SW480 (cell line): ENCODE results near the gene CDK14.

Experiments
- DNase-seq: peaks from one replicate; pipeline ENCODE4 v3.0.0-alpha.2; 2016; ENCODE audit warnings: low spot score

Gene CDK14

GRCh38 chr7:90844421-90844820 lies 248.3 kb downstream of the CDK14 start:
- DNase-seq: no peak

DNA sequence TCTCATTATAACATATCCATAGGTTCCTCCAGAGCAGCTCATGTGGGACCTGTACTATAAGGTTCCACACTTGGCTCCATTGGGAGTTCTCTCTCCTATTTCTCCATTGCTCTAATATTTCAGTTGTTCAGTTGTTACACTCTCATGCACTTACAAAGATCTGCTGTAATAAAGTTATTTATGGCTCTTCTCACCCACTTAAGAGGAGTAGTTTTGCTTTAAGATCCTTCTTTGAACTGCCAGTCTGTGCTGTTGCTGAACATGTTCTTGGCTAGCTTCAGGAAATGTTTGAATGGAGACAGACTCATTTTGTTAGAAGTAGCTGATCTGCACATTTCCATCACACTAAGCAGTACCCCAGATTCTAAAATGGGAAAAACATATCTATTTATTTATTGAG lies 250.1 kb downstream of the CDK14 start:
- no peak for DNase-seq

GRCh38 chr7:90850066-90850465 lies 253.9 kb downstream of the CDK14 start:
- no peak for DNase-seq

GRCh38 chr7:90850471-90850870 lies 254.3 kb downstream of the CDK14 start:
- DNase-seq: no peak

- no peak for DNase-seq
These were observed 257.1 kb downstream of the CDK14 start for GRCh38 chr7:90853205-90853604.

- DNase-seq: no peak
These were observed 260.4 kb downstream of the CDK14 start for GRCh38 chr7:90856351-90857070.

- no peak for DNase-seq
These were observed 261.5 kb downstream of the CDK14 start for GRCh38 chr7:90857603-90858002.

DNA sequence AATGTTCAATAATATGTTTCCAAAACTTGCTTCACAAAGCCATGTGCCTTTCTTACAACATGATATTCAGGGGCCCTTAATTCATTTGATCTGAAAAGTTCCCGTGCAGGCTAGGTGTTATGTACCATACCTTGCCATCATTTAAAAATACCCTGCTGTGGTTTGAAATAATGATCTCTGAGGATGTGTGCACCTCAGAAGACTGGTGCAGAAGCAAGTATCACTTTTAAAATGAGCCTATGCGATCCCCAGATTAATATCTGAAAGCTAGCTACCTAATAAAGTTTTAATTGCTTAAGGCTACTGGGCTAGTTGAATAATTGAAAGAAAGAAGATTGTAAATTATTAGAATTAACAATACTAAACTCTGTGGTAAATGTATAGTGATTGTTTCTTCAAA lies 262.4 kb downstream of the CDK14 start:
- DNase-seq: no peak

DNA sequence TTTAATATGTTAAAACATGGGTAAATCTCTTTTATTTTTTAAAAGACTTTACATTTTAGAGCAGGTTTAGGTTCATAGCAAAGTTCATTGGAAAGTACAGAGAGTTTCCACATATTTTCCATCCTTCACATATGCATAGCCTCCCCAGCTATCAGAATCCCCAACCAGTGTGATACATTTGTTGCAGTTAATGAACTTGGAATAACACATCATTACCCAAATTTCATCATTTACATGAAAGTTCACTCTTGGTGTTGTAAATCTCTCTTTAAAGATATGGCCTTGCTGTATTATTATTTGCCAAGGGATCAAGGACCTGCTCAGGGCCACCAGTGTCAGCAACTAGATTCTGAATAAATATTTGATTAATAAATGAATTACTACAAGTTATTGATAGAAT lies 263.4 kb downstream of the CDK14 start:
- no peak for DNase-seq

GRCh38 chr7:90864088-90864487 lies 268.0 kb downstream of the CDK14 start:
- DNase-seq: no peak

GRCh38 chr7:90869335-90869734 lies 273.2 kb downstream of the CDK14 start:
- DNase-seq: no peak

GRCh38 chr7:90876701-90877100 lies 280.6 kb downstream of the CDK14 start:
- DNase-seq: no peak

DNA sequence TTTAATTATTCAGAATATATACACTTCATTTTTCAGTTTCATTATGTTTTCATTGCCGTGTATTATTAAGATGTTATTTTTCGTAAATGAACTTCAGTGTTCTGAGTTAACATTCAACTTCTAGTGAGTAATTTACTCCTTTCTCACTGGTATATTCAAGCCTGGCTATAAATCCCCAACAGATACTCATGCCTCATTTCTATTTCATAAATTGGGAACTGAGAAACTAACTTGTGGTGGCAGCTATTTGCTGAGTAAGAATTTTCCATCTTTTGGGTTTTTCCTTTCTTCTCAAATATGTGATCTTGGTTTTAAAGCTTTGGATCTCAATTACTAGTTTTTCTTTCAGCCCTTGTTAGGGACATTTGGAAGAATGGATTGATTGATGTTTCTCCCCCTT lies 281.1 kb downstream of the CDK14 start:
- DNase-seq: no peak

DNA sequence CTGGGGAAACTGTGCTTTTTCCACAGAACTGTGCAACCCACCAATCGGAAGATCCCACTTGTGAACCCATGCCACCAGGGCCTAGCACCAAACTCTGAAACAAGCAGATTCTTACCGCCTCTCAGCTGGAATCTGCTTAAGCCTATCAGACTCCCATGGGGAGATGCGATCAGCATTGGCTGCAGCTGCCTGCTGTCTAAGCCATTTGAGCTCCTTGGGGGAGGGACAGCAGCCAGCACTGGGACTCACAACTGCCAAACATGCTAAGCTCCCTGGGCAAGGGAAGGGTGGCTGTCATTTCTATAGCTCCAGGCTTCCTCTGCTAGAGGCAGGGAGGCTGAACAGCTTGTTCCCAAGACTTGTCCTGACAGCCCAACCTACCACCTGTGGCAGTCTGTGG lies 283.8 kb downstream of the CDK14 start:
- no peak for DNase-seq

DNA sequence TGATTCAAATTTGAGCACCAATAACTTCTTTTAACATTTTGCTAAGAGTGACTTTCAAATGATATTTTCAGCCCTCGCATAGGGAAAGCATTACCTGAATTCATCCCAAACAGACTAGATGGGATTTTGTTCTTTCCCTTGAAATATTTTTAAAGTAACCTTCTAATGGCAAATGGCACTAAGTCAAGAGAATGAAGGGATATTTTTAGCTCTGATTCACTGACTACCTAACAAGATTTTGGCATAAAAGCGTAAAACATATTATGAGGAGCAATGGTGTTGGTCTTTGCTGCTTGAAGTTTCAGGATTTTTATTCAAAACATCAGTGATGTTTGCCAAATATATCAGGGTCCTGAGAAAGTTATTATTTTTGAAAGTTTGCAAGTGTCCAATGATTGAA lies 290.3 kb downstream of the CDK14 start:
- DNase-seq: no peak

DNA sequence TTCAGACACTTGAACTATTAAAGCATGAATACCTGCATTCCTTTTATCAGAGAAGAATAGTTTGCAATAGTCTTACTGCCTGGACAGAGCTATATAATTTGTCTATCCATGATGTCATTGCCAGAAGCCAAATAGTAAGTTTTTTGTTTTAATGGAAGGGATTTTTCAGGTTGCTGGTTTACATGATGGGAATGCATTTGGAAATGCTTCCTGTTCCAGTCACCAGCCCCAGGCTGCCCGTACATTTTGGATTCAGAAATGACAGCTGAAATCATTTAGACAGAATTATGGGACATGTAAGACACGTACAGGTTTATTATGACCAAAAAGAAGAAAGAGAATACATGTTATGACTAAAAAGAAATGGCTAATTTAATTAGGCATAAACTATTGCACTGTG lies 293.1 kb downstream of the CDK14 start:
- DNase-seq: no peak

DNA sequence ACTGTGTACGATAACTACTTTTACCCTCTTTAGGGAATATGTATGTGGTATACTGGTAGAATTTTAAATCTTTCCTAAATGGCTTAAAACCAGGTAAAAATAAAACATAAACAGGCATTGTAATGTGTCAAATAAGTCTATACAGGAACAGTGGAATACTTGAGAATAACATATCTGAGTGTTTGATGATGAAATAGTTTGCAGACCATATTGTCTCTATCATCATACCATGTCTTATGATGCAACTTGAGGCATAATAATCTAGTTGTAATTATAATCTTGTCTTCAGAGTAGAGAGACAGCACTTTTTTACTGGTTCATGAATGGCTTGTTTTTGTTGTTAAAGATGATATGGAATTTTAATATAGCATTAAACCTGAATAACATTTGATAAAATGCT lies 293.5 kb downstream of the CDK14 start:
- DNase-seq: no peak

DNA sequence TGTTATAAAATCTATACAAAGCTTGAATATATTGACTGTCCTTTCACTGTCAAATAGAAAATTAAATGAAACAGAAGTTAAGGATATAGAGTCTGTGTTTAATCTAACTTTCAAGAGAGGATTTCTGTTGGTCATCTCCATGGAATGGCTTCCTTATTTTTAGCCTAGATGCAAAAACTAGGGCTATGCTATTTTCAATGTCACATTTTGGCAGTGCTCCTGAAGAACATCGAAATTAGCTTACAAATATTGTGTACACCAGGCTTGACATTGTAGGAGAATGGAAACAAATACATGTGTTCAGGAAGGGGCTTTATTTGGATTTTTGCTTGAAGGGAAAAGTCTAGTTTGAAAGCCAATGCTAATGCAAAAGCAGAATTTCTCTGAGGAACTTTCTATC lies 295.4 kb downstream of the CDK14 start:
- DNase-seq: no peak

GRCh38 chr7:90892213-90892612 lies 296.1 kb downstream of the CDK14 start:
- DNase-seq: no peak

- DNase-seq: no peak
These were observed 298.0 kb downstream of the CDK14 start for GRCh38 chr7:90894122-90894521.

DNA sequence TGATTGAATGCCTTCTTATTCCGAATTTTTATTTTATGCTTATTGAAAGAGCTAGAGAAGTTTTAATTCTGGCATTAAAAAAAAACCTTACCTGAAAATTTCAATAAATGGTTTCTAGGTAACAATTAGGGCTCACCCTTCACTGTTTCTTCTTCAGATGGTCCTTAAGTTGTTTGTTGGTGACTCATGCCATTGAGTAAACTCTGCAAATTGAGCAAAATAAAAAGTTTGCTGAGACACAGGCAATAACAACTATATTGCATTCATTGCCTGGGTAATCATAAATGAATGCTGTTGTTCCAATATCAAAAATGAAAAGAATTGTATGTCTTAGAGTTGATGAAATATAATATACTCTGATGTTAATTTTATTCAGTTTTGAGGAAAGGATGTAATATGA lies 300.3 kb downstream of the CDK14 start:
- no peak for DNase-seq

DNA sequence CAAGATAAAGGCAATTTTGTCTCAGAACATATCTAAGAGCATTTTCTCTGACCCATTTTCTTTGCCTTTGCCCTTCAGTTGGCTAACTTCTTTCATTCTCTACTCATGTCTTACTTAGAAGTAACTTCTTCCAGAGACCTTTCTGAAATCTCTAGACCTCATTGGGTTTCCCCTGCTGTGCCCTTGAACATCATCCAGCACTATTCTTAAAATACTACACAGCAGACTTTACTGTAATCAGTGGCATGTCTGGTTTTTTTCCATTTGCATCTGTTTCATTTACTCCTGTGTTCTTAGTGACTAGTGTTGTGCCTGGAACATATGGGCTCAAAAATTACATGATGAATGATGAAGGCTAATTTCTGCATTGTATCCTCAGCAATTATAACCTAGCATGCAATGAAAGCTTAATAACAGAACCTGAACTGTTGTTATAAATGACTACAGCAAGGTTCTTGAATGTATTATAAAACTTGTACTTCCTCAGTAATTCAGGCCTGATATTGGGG lies 301.9 kb downstream of the CDK14 start:
- no peak for DNase-seq

DNA sequence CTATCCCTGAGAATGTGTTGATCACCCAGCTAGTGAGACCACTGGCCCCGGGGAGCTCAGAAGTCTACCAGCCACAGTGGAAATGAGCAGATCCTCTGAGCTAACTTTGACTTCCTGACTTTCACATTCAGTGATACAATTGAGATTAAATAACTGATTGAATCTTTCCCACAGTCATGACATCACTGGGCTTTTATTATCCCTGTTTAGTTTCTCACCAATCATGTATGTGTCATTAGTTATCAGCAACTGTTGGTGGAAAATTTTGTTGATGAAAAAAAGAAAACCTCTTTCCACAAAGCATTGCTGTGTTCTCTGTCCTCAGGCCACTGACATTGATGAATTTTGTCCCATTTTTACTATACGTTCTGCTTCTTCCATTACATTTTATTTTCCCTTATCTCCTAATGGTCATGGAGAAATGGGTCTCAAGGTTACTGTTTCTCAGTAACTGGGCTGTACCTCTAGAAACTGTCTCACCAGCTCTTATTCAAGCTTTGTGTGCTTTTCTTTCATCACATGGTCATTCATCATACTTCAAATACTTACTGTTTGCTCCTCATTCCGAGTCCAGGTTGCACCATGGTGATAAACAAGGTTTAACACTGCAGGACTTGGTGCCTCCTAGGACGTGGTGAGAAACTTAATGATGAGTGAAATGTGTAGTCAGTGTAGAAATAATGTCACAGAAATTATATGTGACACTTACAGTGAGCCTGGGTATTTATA lies 304.7 kb downstream of the CDK14 start:
- DNase-seq: no peak

- no peak for DNase-seq
These were observed 307.7 kb downstream of the CDK14 start for GRCh38 chr7:90903841-90904240.
